GM18907 (cell line): ENCODE results near the gene SPRR3.

Experiments used
- ATAC-seq: cut with Tn5 transposase; IDR thresholded peaks from one replicate; pipeline ENCODE4 v1.9.1; 2021; ENCODE audit warnings: mild to moderate bottlenecking, moderate library complexity; ENCODE audit not compliant: unreplicated experiment

Gene SPRR3

DNA sequence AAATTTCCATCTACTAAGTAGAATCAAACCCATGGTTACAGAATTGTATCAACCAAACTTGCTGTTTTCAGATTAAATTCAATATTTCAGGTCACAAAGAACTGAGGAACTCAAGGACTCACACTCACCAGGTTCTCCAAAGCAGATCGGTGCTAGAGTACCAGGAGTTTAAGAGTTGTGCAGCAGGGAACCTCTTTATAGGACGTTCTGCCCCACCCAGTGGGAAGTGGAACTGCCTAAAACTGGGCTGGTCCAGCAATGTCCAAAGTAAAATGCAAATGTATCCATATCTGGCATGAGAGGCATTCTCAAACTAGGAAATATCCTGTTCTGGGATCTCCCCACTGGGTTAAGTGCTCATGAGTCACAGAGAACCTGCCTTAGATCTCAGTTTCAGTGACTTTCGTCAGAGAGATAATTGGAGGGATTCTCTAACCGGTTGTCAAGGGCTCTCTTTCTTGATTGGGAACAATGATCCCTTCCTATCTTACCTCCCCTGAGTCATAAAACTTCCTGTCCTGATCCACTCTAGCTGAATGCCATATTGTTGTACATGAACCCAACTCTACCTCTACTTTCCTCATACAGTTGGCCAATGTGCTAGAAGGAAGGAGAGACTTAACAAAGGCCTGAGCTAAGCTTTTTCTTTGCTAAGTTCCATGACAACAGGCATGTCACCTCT is 39.5 kb downstream of the SPRR3 start, which contains the start of gene SPRR2D:
Gene SPRR2D, minus strand, starts transcription at position 171 of the 682 bp plus-strand sequence. CDS start 774 bp downstream, outside the sequence.
- no peak for ATAC-seq

DNA sequence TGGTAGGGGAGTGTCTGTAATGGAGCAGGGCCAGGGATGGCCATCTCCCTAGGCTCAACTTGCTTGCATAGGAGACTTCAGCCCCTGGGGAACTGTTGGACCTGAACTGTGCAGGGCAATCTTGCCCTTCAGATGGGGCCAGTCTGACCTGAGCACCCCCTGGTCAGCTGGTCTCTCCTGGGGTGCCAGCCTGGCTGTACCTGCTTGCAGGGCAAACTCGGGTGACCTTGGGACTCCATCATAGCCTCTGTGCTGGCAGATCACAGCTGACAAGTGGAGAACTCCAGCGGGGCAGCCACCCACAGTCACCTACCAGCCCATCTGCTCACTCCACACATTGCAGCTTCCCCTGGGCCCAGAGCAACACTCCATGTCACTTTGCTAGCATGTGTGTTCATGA is 47.7 kb downstream of the SPRR3 start:
- no peak for ATAC-seq
